Measurements from ENCODE around the gene ZNF628. TPM values are rescaled to one million over a fixed set of nuclear protein-coding genes. Genes with fewer than 3 reads are reported as not detected.

ZNF628 gene
- total and polyA plus RNA-seq, 2 of the 4 experiments (the other 2 are of a cell fraction), result 0.18 to 1.9 TPM

DNA sequence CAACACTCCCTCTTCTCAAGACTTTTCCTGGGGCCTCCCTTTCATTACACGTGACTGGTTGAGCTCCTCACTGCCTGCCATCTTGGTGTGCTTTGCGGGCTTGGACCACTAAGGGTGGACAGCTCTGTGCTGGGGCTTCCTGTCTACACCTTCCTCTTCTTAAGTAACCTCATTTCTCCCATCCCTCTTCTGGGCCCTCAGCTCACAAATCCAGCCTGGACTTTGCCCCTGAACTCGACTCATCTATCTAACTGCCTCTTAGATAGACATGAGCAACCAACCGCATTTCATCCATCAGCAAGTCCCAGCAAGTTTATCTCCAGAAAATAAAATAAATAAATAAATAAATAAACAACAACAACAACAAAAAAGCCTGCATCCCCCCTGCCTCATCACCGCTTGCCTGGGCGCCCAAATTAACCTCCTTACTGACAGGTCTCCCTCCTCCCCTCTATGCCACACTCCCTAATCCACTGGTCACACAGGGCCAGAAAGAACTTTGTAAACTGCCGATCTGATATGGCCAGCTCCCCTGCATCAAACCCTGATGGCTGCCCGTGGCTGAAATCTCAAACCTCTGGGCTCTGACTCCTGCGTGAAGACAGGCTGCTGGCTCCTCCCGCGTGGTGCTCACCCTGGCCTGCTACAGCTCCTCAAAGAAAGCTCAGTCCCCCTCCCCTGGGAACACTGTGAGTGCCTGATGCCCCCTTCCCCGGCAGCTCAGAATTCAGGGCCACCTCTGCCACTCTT is 22.7 kb upstream of the ZNF628 start (continued):
- TF ChIP-seq POLR2A (IDR thresholded peaks at IDR 0.05; ENCODE audit: low read depth, low read length) (no peak), RFX5 (IDR thresholded peaks at IDR 0.05; ENCODE audit: low read depth, low read length) (no peak), BHLHE40 (IDR thresholded peaks at IDR 0.05; ENCODE audit: low read depth, low read length) (no peak), CHD1 (IDR thresholded peaks at IDR 0.05; ENCODE audit: low read depth, low read length) (no peak), SMC3 (IDR thresholded peaks at IDR 0.05; ENCODE audit: low read depth, low read length) (no peak), CEBPB (IDR thresholded peaks at IDR 0.05; ENCODE audit: low read depth, low read length) (no peak)

DNA sequence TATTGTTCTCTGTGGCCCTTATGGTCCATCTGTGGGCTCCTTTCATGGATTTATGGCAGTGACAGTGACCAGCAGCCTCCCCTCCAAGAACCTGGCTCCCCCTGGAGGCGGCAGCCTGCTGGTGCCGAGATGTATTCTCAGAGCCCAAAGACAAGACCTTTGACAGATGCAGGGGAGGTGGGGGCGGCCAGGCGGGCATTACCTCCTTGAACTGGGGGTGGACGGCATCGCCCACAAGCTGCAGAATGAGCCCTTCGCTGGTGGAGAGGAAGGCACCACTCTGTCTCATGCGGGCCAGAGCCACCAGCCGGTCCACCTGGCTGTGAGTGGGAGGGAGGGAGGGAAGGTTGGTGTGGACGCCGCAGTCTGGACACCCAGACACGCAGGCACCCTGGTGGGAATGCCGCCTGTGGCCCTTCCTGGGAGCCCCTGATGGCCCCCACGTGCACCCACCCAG is 21.6 kb upstream of the ZNF628 start:
- Histone ChIP-seq H3K9me1 (ENCODE audit: insufficient read depth, low read length) (peaks cover 2% of the 10 kb centered on the region; the same call in 1 of the 2 replicates), H3K56ac (ENCODE audit: extremely low read depth, insufficient read depth, low read length) (no peak overlapping the region), H4K20me1 (ENCODE audit: insufficient read depth, low read length) (peaks cover 24% of the 10 kb centered on the region), H2BK20ac (ENCODE audit: low read depth, low read length) (no peak overlapping the region), H2AK9ac (replicated peaks; ENCODE audit: low read depth, low read length, poor library complexity) (no peak overlapping the region), H4K8ac (ENCODE audit: low read depth in 2 of 2, low read length in 2 of 2) (no peak overlapping the region), H3K4ac (ENCODE audit: low read depth, low read length) (no peak overlapping the region), H3K9me3 (ENCODE audit: control insufficient read depth, insufficient read depth, low read length) (no peaks in the 10 kb centered on the region), H3K27me3 (ENCODE audit: control insufficient read depth, insufficient read depth, low read length) (peaks cover 21% of the 10 kb centered on the region), H4K91ac (ENCODE audit: insufficient read depth, low read depth, low read length) (no peak overlapping the region), H2AK5ac (ENCODE audit: low read depth, low read length) (no peak overlapping the region), H2BK15ac (ENCODE audit: low read depth, low read length) (no peak overlapping the region), H3K9ac (ENCODE audit: low read depth, low read length) (no peak overlapping the region), H3K79me1 (ENCODE audit: low read depth in 1 of 2, low read length in 2 of 2) (peaks cover 0 to 14% of the 10 kb centered on the region in 2 experiments; a peak in 1 of 4 replicates), H3K36me3 (ENCODE audit: control insufficient read depth, insufficient read depth, low read length) (no peaks in the 10 kb centered on the region; the same call in 1 of the 2 replicates), H3K4me2 (ENCODE audit: low read depth, low read length) (no peak overlapping the region), H2AFZ (replicated peaks; ENCODE audit: low read length, poor library complexity) (no peak overlapping the region), H3K4me3 (ENCODE audit: insufficient read depth, low read depth, low read length) (no peak overlapping the region), H3K27ac (ENCODE audit: insufficient read depth, low read length) (no peak overlapping the region), H3K18ac (ENCODE audit: low read depth, low read length) (no peak overlapping the region), H3K23ac (ENCODE audit: low read depth, low read length) (no peak overlapping the region), H4K5ac (ENCODE audit: low read depth, low read length) (no peak overlapping the region), H2BK5ac (ENCODE audit: low read depth, low read length, poor library complexity, severe bottlenecking) (no peak overlapping the region), H2BK120ac (ENCODE audit: low read depth, low read length) (no peak overlapping the region), H3K4me1 (ENCODE audit: control insufficient read depth, insufficient read depth, low read length) (peaks cover 4% of the 10 kb centered on the region; the same call in 1 of the 2 replicates), H3K14ac (replicated peaks; ENCODE audit: low read depth, low read length) (no peak overlapping the region)
- ATAC-seq (ENCODE audit: low read depth), result peak; percentile 55
- dilution Hi-C loops (cut with HindIII; ENCODE audit: low sequenced_read_pairs, unreplicated experiment) (no loop called here), in situ Hi-C loops (cut with MboI; ENCODE audit: low sequenced_read_pairs) (no loop called here), intact Hi-C loops (cut with micrococcal nuclease) (no loop called here)
- ChIA-PET CTCF (no interaction called here), POLR2A (ENCODE audit: unreplicated experiment) (no interaction called here)
- BruUV-seq (replicated peaks), result no TSS peak
- peak; percentile 22 for DNase-seq
- 54% methylated on average over 4 of the region's 14 CpGs; no CpG with 5 or more reads in 1 of the 2 experiments for WGBS, 2 experiments (ENCODE audit: extremely low coverage in 2 of 2, insufficient read length in 1 of 2)
- TF ChIP-seq CHD1 (IDR thresholded peaks at IDR 0.05; ENCODE audit: low read depth, low read length) (no peak), RAD21 (IDR thresholded peaks at IDR 0.05; ENCODE audit: low read length) (peak; percentile 57), MAZ (IDR thresholded peaks at IDR 0.05; ENCODE audit: borderline replicate concordance, low read depth, low read length) (no peak; the same call in 1 of the 2 replicates), BHLHE40 (IDR thresholded peaks at IDR 0.05; ENCODE audit: low read depth, low read length) (no peak), POLR2A (IDR thresholded peaks at IDR 0.05; ENCODE audit: low read depth, low read length) (no peak), MXI1 (IDR thresholded peaks at IDR 0.05; ENCODE audit: borderline replicate concordance, low read depth, low read length) (no peak), RFX5 (IDR thresholded peaks at IDR 0.05; ENCODE audit: low read depth, low read length) (no peak), RCOR1 (IDR thresholded peaks at IDR 0.05; ENCODE audit: insufficient replicate concordance, low read length) (no peak), SMC3 (IDR thresholded peaks at IDR 0.05; ENCODE audit: low read depth, low read length) (peak; percentile 60), FOS (IDR thresholded peaks at IDR 0.05; ENCODE audit: low read depth, low read length) (no peak)
- TF ChIP-seq, protein P1, sequence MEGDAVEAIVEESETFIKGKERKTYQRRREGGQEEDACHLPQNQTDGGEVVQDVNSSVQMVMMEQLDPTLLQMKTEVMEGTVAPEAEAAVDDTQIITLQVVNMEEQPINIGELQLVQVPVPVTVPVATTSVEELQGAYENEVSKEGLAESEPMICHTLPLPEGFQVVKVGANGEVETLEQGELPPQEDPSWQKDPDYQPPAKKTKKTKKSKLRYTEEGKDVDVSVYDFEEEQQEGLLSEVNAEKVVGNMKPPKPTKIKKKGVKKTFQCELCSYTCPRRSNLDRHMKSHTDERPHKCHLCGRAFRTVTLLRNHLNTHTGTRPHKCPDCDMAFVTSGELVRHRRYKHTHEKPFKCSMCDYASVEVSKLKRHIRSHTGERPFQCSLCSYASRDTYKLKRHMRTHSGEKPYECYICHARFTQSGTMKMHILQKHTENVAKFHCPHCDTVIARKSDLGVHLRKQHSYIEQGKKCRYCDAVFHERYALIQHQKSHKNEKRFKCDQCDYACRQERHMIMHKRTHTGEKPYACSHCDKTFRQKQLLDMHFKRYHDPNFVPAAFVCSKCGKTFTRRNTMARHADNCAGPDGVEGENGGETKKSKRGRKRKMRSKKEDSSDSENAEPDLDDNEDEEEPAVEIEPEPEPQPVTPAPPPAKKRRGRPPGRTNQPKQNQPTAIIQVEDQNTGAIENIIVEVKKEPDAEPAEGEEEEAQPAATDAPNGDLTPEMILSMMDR (conservative IDR thresholded peaks at IDR 0.05; ENCODE audit: low read depth, low read length), result peak; percentile 68
- TF ChIP-seq, protein P2, sequence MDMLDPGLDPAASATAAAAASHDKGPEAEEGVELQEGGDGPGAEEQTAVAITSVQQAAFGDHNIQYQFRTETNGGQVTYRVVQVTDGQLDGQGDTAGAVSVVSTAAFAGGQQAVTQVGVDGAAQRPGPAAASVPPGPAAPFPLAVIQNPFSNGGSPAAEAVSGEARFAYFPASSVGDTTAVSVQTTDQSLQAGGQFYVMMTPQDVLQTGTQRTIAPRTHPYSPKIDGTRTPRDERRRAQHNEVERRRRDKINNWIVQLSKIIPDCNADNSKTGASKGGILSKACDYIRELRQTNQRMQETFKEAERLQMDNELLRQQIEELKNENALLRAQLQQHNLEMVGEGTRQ (IDR thresholded peaks at IDR 0.05; ENCODE audit: low read depth, low read length), result no peak
